Fibroblast of mammary gland (primary cell): Measurements from ENCODE around the gene SORCS2.

Source experiments
- DNase-seq: peaks from one replicate; pipeline ENCODE4 v3.0.0-alpha.2; 2010; ENCODE audit warnings: low read depth
- H3K4me3 ChIP-seq: 2 replicates; pipeline ENCODE4 v1.5.1; 2011; ENCODE audit warnings: low read depth, mild to moderate bottlenecking, low read length, moderate library complexity; ENCODE audit not compliant: control insufficient read depth
- CTCF ChIP-seq: conservative IDR thresholded peaks from 2 replicates; pipeline ENCODE4 v1.5.1; 2011; ENCODE audit warnings: low read depth, low read length, inconsistent platforms; ENCODE audit not compliant: control insufficient read depth, insufficient read depth

SORCS2 gene

DNA sequence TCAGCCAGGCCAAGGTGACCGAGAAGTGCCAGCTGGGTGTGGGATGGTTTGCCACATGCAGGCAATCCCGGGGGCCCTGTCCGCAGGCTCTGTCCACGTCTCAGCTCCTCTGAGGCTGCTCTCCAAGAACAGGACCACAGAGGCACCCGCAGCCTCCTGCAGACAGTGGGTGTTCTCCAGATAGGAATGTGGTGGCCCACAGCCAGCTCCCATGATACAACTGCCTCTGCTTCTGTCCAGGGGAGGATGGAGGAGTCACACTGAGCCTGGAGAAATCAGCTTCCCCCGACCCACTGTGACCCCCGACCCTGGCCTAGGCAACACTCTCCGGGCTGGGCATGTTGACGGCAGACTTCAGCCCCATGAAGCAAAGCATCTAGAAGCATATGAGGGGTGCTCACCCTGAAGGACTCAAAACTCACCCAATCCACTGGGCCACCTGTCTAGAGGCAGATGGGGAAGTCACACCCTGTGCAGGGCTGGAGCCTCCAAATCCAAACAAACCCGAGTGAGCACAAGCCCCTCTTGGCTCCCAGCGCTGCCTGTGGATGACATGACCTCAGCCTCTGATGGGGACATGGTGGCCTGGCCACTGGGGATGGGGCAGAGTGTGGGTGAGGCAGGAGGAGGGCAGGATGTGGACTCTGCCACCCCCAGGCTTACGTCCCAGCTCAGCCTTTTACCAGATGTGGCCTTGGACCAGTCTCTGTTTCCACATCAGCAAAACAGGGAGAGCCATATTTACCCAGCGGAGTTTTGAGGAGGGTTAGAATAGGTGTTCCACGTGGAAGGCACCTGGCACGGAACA is 140.1 kb downstream of the SORCS2 start:
- TF ChIP-seq CTCF, result no peak
- H3K4me3 ChIP-seq, result no peak overlapping the region
- peak; percentile 49 for DNase-seq

GRCh38 chr4:7333024-7333780 is 140.9 kb downstream of the SORCS2 start:
- DNase-seq, result no peak
- H3K4me3 ChIP-seq, result no peak overlapping the region
- TF ChIP-seq CTCF, result no peak

DNA sequence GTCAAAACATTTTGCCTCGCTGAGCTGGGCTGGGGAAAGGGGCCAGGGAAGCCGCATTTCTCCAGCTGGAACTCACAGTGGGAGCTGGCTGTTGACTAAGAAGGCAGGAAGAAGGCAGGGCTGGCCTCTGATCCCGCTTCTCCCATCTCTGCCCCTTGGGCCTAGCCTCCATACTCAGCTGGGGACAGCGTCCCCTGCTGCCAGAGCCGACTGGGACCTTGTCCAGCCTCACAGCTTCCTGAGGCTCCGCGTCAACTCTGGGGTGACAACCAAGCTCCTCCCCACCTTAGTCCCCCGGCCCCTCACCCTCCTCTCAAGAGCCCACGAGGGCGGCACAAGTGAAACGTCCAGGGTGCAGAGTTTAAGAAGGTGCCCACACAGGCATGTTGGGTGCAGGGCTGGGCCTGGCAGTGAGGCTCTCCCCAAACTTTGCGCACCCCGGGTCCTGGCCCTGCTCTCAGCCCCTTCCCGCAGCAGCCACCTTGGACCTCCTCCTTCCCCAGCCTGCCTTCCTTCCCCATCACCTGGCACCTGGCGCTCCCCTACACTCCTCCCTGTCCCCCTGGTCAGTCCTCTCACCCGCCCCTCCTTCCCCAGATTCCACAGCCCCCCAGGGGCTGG is 141.6 kb downstream of the SORCS2 start:
- TF ChIP-seq CTCF, result no peak
- H3K4me3 ChIP-seq, result no peak overlapping the region
- no peak for DNase-seq

DNA sequence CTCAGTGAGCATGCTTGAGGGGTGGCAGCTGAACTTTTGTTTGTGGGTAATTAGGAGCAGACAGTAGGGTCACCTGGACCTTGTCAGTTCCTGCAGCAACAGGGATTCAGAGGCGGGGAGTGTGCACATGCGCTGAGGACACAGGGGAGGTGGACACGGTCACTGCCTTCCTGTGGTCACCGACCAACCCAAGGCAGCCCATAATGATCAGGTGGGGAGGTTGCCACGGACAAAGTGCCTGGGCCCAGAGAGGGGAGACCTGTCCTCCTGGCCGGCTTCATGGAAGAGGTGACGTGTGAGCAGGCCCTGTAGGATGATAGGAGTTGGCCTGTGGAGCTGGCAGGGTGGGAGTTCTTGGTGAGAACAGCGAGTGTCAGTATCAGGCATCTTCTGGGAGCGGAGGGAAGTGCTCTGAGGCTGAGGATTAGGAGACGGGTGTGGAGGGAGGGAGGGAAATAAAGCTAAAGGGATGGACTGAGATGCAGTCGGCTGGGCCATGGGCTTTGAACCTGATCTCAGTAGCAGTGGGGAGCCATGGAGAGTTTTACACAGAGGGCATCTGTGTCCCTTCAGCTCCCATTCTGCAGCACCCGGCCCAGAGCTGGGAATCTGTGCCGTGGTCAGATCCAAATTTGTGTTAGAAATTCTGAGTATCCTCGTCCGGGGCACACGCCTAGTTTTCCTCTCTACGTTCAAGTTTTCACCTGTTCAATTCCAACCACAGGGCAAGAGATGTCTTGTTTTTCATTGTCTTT is 142.4 kb downstream of the SORCS2 start:
- no peak overlapping the region for H3K4me3 ChIP-seq
- TF ChIP-seq CTCF, result no peak
- no peak for DNase-seq

GRCh38 chr4:7335344-7336066 is 143.2 kb downstream of the SORCS2 start:
- no peak for DNase-seq
- H3K4me3 ChIP-seq, result no peak overlapping the region
- peak; percentile 49 for TF ChIP-seq CTCF
